Epidermal melanocyte (primary cell): ENCODE results near the gene PRKCE.

Experiments used
- DNase-seq: peaks from one replicate; pipeline ENCODE4 v3.0.0; 2011; ENCODE audit warnings: low spot score; ENCODE audit not compliant: insufficient read length

Gene PRKCE

DNA sequence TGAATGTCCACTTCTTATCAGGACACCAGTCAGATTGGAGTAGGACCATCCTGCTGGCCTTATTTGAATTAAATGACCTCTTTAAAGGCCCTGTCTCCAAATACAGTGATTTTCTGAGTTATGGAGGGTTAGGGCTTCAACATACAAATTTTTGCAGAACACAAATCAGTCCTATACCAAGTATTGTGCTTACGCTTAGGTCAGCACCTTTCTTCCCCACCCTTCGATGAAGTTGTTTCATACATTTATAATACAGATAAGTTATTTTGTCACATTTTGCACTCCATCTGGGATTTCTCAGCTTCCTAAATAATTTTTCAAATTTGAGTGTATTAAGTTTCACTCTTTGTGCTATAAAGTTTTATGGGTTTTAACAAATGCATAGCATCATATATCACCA, 455.2 kb downstream of the PRKCE start:
- no peak for DNase-seq

DNA sequence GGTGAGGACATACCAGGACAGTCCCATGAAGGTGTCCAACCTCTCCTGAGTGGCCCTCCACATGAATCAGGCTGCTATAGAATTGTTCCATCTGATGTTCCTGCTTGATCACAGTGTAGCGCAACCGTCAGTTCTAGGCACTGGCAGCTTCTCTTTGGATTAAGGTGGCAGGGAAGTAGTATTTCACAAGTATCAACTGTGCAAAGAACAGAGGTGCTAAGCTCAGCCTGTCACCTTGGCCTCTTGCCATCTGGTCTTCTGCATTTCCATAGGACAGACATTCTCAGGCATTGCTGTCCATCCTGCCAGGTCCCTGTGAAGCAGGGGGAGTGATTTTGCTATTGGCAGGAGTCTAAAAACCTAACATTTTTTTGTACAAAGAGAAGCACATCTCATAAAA, 463.5 kb downstream of the PRKCE start:
- DNase-seq = no peak

DNA sequence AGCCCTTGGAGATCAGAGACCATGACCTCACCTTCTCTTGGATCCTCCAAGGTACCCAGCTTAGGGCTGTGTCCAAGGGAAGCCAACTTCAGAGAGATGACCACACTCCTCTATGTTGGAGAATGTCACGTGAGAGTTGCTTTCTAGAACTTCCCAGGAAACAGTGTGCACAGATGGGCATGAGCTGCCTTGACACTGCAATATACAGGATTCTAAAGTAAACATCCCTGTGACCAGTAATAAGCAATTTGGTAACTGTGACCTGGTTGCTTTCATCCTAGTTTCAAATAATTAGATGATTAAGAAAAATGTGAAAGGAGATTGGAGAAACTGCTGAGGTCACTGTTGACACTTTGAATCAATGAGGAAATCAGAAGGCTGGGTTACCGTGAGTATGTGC, 464.7 kb downstream of the PRKCE start:
- DNase-seq = no peak

DNA sequence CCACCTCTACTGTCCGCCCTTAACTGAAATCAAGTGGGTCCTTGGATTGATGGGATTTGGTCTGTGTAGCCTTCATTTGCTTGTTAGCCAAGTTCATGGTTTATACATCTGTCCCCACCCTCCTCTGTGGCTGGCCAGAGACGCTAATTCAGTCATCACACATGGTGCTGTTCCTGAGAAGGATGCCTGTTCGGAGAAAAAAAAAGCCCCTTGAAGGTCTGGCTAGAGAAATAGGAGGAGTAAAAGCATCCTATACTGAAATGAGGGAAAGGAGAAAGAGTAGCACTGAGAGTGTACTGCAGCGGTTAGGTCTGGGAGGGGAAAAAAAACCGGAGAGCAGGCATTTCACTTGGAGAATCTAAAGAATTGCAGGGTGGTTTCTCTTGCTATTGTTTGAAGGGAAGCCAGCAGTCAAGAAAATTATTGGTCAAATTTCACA, 465.1 kb downstream of the PRKCE start:
- no peak for DNase-seq

DNA sequence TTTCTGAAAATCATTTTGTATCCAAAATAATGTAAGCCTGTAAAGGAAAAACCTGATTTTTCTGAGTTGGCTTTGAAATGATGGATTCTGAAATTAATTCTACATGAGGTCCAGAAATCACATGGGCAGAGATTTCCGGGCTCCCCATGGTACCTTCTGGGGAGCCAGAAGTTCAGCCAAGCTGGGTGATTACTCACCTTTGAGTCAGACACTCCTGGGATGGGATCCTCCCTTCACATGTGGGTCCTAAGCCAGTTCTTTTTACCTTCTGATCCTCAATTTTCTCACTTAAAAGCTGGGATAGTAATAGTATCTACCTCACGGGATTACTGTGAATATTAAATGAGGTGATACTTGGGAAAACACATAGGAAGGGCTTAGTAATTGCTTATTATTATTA, 465.9 kb downstream of the PRKCE start:
- no peak for DNase-seq

DNA sequence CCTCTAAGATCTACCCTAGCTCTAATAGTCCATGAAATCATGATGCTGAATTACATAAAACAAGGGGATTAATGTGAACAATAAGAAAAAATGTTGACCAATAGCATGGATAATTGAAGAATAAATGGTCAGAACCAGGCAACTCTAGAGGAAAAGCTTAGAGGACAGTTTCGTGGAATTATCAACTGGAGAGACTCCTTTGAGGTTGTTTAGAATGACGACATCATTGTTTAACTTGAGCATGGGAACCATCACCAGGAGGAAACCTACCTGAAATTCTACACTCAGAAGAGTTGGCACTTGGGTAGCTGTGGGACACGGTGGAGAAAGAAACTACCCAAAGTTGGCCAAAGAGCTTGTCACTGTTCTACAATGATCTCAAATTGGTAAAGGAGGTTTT, 466.5 kb downstream of the PRKCE start:
- no peak for DNase-seq

- no peak for DNase-seq
These were observed 467.3 kb downstream of the PRKCE start for GRCh38 chr2:46118656-46119371.

- no peak for DNase-seq
These were observed 468.0 kb downstream of the PRKCE start for GRCh38 chr2:46119453-46119852.

GRCh38 chr2:46120792-46121555, 469.5 kb downstream of the PRKCE start:
- DNase-seq = no peak

- no peak for DNase-seq
These were observed 471.0 kb downstream of the PRKCE start for GRCh38 chr2:46122318-46122976.

GRCh38 chr2:46123013-46123412, 471.5 kb downstream of the PRKCE start:
- DNase-seq = no peak

DNA sequence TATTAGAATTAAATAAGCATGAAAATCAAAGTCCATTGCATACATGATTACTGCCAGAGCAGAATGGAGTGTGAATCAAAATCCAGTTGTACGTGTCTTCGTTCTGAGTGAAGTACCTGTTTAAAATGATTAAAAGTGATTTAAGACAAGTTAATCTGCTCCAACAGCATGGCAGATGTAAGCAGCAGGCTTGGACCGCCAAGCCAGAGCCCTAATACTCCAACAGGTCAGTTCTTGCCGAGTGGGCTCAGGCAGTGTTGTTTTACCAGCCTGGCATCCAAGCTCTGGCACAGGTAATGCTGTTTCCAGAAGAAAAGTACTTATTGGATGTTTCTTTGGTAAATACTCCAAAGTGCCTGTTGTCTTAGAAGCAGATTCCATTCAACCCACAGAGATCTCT, 474.3 kb downstream of the PRKCE start:
- no peak for DNase-seq

- DNase-seq = no peak
These were observed 475.1 kb downstream of the PRKCE start for GRCh38 chr2:46126571-46126970.

GRCh38 chr2:46127176-46127575, 475.7 kb downstream of the PRKCE start:
- no peak for DNase-seq

DNA sequence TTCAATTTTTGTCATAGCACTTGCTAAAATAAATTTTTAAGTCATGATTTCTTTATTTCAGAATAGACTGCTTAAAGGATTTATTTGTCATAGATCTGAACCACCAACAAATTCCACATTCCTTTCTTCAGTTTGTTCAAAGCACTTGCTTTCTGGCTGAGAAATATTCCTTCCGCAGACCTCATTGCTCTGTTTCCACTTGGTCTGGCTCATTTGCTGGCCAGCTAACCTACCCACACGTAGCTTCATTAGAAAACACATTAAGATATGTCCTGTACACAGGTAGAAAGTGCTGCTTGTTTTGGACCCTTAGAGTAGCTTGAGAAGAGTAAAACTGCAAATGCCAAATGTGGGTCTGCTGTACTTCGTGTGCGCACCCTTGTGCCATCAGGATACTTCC, 479.0 kb downstream of the PRKCE start:
- DNase-seq = no peak

- no peak for DNase-seq
These were observed 481.5 kb downstream of the PRKCE start for GRCh38 chr2:46132996-46133395.

DNA sequence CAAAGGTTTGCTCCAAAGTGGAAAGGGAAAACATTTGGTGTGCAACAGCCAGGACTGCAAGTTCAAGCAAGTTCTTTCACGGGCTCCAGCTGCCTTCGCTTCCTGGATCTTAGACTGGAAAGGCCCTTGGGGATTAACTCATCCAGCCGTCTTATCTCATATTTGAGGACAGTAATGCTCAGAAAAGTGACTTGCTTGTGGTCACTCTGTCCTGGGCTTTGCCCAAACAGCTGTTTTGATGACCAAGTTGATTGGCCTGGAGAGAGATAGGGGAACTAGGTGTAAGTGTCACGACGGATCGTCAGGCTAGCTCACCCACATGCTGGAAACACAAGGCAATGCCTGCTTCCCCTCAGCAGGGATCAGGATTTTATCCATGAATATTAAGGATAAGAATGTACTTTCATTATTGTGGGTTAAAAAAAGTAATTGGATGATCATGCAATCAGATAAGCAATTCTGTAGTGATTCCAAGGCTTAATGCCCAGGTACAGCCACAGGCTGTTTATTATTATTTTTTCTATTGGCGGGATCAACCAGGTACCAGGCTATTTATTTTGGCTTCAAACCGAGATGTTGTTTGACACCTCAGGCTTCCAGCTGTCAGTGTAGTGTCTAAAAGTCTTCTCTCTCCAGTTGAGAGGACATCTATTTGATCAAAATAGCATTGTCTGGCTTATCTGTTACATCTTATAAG, 483.2 kb downstream of the PRKCE start:
- DNase-seq = no peak

- DNase-seq = no peak
These were observed 483.9 kb downstream of the PRKCE start for GRCh38 chr2:46135228-46135855.

GRCh38 chr2:46135958-46136357, 484.5 kb downstream of the PRKCE start:
- no peak for DNase-seq

GRCh38 chr2:46136481-46136880, 485.0 kb downstream of the PRKCE start:
- DNase-seq = no peak

GRCh38 chr2:46136953-46137352, 485.5 kb downstream of the PRKCE start:
- no peak for DNase-seq
